Measurements from ENCODE around the gene CFAP73. TPM values are rescaled to one million over a fixed set of nuclear protein-coding genes. Genes with fewer than 3 reads are reported as not detected.

Gene CFAP73
- total and polyA plus RNA-seq, 7 donors: 0.17 to 0.35 (median 0.30) TPM; not detected in 4

- Histone ChIP-seq H3K9me3 (no peaks in the 10 kb centered on the region), H3K36me3 (ENCODE audit: insufficient read depth in 1 of 2, low read depth in 1 of 2) (no peaks in the 10 kb centered on the region), H3K4me3 (no peak overlapping the region), H3K4me1 (no peaks in the 10 kb centered on the region), H3K27ac (no peak overlapping the region), H3K27me3 (ENCODE audit: insufficient read depth in 3 of 3, low read length in 2 of 3) (peaks cover 0 to 6% (median 3%) of the 10 kb centered on the region in 3 donors)
- TF ChIP-seq CTCF (IDR thresholded peaks at IDR 0.05): no peak
- ATAC-seq: no peak
- intact Hi-C loops (cut with DNase I): no loop called here
- WGBS, 3 donors: 56 to 65% (median 58%) methylated on average over 35 to 39 of the region's 39 CpGs
- no peak for DNase-seq
Observed at GRCh38 chr12:113112043-113112899, 37.3 kb upstream of the CFAP73 start.

GRCh38 chr12:113113397-113113796 is 36.1 kb upstream of the CFAP73 start:
- Histone ChIP-seq H3K4me3 (no peak overlapping the region), H3K27me3 (ENCODE audit: insufficient read depth in 3 of 3, low read length in 2 of 3) (peaks cover 0 to 6% (median 3%) of the 10 kb centered on the region in 3 donors), H3K27ac (no peak overlapping the region), H3K9me3 (no peaks in the 10 kb centered on the region), H3K36me3 (ENCODE audit: insufficient read depth in 1 of 2, low read depth in 1 of 2) (no peaks in the 10 kb centered on the region), H3K4me1 (no peaks in the 10 kb centered on the region)
- 65 to 74% (median 74%) methylated on average over 2 of the region's 2 CpGs for WGBS, 3 donors
- DNase-seq (no peak), ATAC-seq (no peak)
- intact Hi-C loops (cut with DNase I): no loop called here
- TF ChIP-seq CTCF (IDR thresholded peaks at IDR 0.05): no peak

- Histone ChIP-seq H3K36me3 (ENCODE audit: insufficient read depth in 1 of 2, low read depth in 1 of 2) (no peaks in the 10 kb centered on the region), H3K27me3 (ENCODE audit: insufficient read depth in 3 of 3, low read length in 2 of 3) (peaks cover 0 to 6% (median 6%) of the 10 kb centered on the region in 3 donors), H3K4me3 (no peak overlapping the region), H3K9me3 (no peaks in the 10 kb centered on the region), H3K27ac (no peak overlapping the region), H3K4me1 (no peaks in the 10 kb centered on the region)
- intact Hi-C loops (cut with DNase I): no loop called here
- DNase-seq (no peak), ATAC-seq (no peak)
- TF ChIP-seq CTCF (IDR thresholded peaks at IDR 0.05): no peak
- 83 to 86% (median 84%) methylated on average over 19 of the region's 19 CpGs for WGBS, 3 donors
Observed at GRCh38 chr12:113114447-113115178, 34.9 kb upstream of the CFAP73 start.

GRCh38 chr12:113115455-113116126 is 33.9 kb upstream of the CFAP73 start:
- H3K27ac ChIP-seq: no peak overlapping the region

More at GRCh38 chr12:113115455-113116126, 33.9 kb upstream of the CFAP73 start:
- H3K27me3 ChIP-seq (ENCODE audit: insufficient read depth in 3 of 3, low read length in 2 of 3): peaks cover 0 to 6% (median 6%) of the 10 kb centered on the region in 3 donors
- no peaks in the 10 kb centered on the region for H3K4me1 ChIP-seq
- no peak for TF ChIP-seq CTCF (IDR thresholded peaks at IDR 0.05)
- intact Hi-C loops (cut with DNase I): no loop called here
- H3K9me3 ChIP-seq: no peaks in the 10 kb centered on the region
- 80 to 91% (median 82%) methylated on average over 22 of the region's 22 CpGs for WGBS, 3 donors
- DNase-seq (no peak), ATAC-seq (no peak)
- no peaks in the 10 kb centered on the region for H3K36me3 ChIP-seq (ENCODE audit: insufficient read depth in 1 of 2, low read depth in 1 of 2)
- H3K4me3 ChIP-seq: no peak overlapping the region
